HG03066 (cell line): ENCODE results near the gene UGT1A4.
"Not testable (repeated sequence)": the region's sequence is repeated elsewhere in the genome, so short reads cannot be mapped to it uniquely, and the experiment has no call there.

Experiments
- ATAC-seq: cut with Tn5 transposase; IDR thresholded peaks from one replicate; pipeline ENCODE4 v1.9.1; 2021; ENCODE audit warnings: low read depth; ENCODE audit not compliant: unreplicated experiment

UGT1A4 gene

DNA sequence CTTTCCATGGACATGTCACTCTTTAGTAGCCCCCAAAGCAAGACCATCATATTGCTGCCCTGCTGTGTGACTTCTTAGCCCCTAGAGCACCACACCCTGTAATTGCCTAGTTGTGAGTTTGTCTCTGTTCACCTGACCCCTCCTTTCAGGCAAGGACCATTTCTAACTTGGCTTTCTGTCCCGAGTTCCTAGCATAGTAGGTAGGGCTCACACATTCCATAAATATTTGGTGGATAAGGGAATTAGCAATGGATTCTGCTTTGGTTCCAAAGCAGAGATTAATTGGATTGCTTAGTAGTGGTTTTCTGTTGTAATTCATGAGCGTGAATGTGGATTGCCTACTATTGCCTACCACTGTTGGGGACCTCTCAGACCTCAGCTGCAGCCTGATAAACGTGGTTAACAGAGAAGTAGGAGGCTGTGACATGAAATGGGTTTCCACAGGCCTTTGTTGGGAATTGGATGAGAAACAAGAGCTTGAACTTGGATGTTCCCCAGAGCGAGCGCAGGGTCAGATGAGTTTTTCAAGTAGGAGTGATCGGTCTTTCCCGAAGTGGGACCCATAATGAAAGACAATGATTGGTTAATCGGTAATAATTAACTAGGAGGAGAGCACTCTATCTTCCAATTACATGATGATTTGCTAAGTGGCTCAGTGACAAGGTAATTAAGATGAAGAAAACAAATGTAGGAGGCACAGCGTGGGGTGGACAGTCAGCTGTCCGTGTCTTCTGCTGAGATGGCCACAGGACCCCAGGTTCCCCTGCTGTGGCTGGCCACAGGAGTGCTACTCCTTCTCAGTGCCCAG lies 28.1 kb downstream of the UGT1A4 start:
- no peak for ATAC-seq

DNA sequence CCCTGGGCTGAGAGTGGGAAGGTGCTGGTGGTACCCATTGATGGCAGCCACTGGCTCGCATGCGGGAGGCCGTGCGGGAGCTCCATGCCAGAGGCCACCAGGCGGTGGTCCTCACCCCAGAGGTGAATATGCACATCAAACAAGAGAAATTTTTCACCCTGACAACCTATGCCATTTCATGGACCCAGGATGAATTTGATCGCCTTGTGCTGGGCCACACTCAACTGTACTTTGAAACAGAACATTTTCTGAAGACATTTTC lies 28.7 kb downstream of the UGT1A4 start:
- no peak for ATAC-seq

DNA sequence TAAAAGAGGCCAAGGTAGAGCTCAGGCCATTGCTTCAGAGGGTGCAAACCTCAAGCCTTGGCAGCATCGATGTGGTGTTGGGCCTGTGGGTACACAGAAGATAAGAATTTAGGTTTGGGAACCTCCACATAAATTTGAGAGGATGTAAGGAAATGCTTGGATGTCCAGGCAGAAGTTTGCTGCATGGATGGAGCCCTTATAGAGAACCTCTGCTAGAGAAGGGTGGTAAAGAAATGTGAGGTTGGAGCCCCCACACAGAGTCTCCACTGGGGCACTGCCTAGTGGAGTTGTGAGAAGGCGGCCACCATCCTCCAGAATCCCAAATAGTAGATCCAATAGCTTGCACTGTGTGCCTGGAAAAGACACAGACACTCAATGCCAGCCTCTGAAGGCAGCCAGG lies 32.2 kb downstream of the UGT1A4 start:
- ATAC-seq = not testable (repeated sequence)

DNA sequence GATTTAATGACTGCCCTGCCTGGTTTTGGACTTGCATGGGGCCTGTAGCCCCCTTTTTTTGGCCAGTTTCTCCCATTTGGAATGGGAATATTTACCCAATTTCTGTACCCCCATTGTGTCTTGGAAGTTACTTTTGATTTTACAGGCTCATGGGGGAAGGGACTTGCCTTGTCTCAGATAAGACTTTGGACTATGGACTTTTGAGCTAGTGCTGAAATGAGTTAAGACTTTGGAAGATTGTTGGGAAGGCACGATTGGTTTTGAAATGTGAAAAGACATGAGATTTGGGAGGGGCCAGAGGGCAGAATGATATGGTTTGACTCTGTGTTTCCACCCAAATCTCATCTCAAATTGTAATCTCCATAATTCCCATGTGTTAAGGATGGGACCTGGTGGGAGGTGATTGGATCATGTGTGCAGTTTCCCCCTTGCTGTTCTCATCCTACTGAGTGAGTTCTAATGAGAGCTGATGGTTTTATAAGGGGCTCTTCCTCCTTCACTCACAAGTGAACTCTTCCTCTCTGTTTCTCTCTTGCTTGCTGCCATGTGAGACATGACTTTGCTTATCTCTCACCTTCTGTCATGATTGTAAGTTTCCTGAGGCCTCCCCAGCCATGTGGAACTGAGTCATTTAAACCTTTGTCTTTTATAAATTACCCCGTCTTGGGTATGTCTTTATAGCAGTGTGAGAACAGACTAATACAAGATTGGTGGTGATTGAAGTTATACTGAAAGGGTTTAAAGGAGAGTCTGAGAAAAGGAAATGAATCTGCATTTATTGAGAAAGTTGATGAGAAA lies 32.9 kb downstream of the UGT1A4 start:
- not testable (repeated sequence) for ATAC-seq

DNA sequence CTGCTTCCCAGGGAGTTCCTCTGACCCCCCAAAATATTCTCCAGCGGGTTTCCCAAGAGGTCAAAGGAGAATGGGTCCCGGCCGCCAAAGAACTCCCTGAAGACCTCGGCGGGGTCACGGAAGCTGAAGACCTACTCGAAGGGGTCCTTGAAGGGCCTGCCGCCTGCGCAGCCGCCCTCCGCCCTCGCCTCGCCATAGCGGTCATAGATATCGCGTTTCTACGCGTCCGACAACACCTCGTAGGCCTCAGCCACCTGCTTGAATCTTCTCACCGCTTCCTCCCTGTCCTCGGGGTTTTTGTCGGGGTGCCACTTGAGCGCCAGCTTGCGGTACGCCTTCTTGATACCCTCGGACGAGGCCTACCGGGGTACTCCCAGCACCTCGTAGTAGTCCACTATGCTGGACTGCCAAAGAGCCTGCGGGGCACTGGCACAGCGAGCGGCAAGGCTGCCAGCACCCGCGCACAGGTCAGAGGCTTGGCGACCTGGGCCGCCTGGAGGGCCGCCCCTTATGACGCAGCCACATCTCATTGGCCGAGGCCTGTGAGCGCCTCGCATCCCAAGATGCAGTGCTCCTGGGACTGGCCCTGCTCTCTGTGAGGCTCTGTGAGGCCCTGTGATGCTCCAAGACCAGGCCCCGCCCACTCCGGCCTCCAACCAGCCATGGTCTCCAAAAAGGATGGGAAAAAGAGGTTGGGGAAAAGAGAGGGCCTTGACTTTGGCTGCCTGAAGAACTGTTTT lies 36.5 kb downstream of the UGT1A4 start:
- no peak for ATAC-seq

DNA sequence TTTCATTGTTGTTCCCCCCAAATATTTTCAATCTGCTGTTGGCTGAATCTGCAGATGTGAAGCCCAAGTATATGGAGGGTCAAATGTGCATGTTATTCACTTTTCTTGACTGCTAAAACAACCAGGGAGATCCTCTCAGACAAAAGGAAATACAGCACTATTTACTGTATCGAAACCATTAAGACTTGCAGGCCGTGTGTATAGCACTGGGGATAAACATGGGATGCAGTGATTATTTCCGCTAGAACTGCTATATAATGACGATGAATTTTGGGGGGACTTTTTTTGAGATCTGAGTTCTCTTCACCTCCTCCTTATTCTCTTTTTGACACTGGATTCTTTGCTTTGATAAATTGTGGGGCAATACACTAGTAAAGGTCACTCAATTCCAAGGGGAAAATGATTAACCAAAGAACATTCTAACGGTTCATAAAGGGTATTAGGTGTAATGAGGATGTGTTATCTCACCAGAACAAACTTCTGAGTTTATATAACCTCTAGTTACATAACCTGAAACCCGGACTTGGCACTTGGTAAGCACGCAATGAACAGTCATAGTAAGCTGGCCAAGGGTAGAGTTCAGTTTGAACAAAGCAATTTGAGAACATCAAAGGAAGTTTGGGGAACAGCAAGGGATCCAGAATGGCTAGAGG lies 38.0 kb downstream of the UGT1A4 start:
- ATAC-seq = no peak

DNA sequence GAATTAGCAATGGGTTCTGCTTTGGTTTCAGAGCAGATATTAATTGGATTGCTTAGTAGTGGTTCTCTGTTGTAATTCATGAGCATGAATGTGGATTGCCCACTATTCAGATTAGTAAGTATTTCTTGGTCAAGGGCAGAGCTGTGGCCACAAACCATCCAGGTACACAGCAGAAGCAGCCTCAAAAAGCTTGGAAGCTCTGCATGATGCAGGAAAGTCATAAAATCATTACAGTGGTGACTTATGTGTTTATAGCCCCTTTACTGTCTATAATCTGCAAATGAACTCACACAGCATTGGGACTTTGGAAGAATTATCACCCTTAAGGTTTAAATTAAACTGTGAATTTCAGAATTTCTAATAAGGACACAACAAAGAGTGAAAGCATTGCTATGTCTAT lies 39.6 kb downstream of the UGT1A4 start:
- ATAC-seq = no peak

DNA sequence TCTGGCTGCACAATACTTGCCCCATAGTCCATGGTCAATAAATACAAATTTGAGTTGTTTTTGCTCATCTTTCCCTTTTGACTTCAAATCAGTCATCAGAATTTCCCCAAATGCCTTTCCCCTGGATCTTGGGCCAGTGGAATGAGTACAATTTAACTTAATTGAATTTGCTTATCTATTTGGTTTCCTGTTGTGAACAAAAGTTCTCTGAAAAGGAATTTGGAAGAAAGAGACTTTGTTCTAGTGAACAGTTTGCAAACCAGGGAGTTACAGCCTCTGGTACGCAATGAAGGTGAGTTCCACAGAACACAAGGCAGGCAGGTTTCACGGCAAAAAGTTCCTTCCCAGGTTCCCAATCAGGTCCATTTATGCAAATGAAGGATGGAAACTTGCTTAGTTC lies 40.3 kb downstream of the UGT1A4 start:
- ATAC-seq = no peak

DNA sequence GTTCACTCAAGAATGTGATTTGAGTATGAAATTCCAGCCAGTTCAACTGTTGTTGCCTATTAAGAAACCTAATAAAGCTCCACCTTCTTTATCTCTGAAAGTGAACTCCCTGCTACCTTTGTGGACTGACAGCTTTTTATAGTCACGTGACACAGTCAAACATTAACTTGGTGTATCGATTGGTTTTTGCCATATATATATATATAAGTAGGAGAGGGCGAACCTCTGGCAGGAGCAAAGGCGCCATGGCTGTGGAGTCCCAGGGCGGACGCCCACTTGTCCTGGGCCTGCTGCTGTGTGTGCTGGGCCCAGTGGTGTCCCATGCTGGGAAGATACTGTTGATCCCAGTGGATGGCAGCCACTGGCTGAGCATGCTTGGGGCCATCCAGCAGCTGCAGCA lies 41.5 kb downstream of the UGT1A4 start, which contains the start of gene UGT1A1:
TSS of gene UGT1A1 (plus strand) at position 228 of the 400 bp plus-strand sequence. CDS start at position 246, 18 bp downstream.
- no peak for ATAC-seq

DNA sequence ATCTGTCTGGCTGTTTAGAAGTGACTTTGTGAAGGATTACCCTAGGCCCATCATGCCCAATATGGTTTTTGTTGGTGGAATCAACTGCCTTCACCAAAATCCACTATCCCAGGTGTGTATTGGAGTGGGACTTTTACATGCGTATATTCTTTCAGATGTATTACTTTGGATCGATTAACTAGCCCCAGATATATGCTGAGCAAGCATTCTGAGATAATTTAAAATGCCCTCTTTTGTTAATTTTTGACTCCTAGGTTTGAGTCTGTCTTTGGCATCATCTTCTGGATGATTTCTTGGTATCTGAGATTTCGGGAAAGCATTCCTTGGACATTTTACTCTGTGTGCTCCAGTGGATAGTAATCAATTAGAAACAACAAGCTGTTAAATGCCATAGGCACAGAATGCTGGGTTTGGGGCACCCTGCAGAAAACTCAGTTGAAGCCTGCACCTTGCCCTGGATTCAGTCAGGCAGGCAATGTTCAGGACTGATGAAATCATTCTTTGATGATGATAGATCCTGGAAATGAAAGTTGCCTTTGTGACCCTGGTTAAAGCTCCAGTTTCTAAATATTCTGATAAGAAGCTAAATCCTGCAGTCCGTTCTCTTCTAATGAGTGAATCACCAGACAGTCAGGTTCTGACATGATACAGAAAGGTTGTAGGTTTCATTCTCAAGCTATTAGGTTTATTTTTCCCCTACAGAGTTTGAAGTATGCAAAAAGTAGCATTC lies 42.7 kb downstream of the UGT1A4 start:
- no peak for ATAC-seq

DNA sequence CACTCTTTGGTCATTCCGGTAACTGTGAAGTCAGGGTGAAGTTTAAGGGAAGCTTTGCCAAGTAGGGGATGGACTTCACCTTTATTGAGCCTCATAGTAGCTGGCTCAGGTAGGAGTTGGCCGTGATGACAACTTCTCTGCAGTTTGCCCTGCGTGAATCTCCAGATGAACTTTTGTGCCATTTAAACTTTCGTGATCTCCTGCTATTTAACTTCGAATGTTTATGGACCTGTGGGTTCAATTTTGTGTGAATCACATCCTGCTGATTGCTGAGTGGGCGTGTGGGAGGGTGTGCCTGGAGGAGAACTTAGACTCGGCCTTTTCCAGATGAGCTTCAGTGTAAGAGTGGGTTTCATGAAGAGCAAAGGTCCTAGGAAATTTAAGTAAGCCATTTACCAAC lies 45.7 kb downstream of the UGT1A4 start:
- ATAC-seq = no peak

DNA sequence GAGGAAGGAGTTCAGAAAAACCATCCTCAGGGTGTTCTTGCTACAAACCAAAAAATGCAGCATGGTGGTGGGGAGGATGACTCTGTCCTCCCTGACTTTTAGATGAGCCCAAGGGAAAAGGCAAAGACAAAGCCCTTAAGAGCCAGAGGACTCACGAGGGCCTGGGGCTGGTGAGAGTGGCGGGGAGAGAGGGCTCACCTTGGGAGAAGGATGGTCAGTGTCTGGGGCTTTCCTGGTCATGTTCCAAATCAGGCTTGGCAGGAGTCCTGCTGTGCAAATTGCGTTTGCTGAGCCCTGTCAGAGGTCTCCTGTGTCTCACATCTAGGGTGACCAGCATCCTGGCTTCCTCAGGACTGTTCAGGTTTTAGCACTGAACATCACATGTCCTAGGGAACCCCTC lies 46.2 kb downstream of the UGT1A4 start:
- ATAC-seq = no peak

DNA sequence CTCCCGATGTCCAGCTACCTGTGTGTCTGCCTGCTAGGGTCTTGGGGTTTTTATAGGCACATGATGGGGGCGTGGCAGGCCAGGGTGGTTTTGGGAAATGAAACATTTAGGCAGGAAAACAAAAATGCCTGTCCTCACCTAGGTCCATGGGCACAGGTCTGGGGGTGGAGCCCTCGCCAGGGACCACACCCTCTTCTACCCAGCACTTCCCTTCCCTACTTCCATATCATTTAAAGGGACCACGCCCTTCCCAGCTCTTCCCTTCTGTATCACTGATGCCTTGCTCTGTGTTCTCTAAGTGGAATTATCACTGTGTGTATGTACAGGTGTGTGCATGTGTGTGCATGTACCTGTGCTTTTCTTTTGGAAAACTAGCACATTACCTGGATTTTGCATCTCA lies 47.9 kb downstream of the UGT1A4 start:
- no peak for ATAC-seq

DNA sequence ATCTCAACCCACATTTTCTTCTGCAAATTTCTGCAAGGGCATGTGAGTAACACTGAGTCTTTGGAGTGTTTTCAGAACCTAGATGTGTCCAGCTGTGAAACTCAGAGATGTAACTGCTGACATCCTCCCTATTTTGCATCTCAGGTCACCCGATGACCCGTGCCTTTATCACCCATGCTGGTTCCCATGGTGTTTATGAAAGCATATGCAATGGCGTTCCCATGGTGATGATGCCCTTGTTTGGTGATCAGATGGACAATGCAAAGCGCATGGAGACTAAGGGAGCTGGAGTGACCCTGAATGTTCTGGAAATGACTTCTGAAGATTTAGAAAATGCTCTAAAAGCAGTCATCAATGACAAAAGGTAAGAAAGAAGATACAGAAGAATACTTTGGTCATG lies 49.5 kb downstream of the UGT1A4 start:
- ATAC-seq = no peak

DNA sequence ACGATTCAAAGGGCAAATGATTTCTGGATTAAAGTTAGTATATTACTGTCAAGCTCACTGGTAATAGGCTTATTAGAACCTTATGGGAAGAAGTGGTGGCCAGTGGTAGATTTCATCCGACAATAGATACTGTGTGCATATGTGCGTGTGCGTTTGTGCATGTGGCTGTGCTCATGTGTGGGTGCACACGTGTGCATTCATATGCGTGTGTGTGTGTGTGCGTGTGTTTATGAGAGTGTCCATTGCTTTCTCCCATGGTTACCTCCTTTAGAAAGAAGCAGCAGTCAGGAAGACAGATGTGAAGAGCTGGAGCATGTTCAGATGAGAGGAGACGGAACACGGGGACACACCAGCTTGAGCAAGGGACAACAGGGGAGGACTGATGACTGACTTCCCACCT lies 50.7 kb downstream of the UGT1A4 start:
- no peak for ATAC-seq

DNA sequence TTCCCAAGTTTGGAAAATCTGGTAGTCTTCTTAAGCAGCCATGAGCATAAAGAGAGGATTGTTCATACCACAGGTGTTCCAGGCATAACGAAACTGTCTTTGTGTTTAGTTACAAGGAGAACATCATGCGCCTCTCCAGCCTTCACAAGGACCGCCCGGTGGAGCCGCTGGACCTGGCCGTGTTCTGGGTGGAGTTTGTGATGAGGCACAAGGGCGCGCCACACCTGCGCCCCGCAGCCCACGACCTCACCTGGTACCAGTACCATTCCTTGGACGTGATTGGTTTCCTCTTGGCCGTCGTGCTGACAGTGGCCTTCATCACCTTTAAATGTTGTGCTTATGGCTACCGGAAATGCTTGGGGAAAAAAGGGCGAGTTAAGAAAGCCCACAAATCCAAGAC lies 53.6 kb downstream of the UGT1A4 start:
- no peak for ATAC-seq

DNA sequence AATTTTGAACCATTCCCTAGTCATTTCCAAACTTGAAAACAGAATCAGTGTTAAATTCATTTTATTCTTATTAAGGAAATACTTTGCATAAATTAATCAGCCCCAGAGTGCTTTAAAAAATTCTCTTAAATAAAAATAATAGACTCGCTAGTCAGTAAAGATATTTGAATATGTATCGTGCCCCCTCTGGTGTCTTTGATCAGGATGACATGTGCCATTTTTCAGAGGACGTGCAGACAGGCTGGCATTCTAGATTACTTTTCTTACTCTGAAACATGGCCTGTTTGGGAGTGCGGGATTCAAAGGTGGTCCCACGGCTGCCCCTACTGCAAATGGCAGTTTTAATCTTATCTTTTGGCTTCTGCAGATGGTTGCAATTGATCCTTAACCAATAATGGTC lies 54.0 kb downstream of the UGT1A4 start:
- ATAC-seq = no peak

DNA sequence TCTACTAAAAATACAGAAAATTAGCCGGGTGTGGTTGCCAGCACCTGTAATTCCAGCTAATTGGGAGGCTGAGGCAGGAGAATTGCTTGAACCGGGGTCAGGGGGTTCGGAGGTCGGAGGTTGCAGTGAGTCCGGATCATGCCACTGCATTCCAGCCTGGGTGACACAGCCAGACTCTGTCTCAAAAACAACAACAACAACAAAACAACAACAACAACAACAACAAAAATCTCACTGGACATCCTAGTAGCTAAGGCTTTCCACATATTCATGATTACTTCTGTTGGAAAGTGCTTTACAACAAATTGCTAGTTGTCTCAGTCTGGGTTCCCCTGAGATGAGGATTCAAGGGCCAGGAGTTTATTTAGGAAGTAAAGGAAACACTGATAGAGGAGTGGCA lies 55.3 kb downstream of the UGT1A4 start:
- no peak for ATAC-seq

DNA sequence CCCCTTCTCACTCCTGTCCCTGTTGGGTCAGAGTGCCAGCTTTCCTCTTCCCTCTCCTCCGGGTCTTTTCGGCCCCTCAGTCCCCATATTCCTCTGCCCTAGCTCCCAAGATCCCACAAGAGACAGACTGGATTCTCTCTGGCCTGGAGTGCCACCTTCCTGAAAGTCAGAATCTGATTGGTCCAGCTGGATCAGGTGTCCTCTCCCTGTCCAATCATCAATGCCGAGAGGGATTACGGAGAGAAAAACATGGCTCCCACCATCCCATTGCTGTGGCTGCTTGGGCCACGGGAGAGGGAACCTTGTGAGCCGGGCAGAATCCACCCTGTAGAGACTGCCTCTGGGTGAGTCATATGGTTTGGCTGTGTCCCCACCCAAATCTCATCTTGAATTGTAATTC lies 56.9 kb downstream of the UGT1A4 start:
- no peak for ATAC-seq

DNA sequence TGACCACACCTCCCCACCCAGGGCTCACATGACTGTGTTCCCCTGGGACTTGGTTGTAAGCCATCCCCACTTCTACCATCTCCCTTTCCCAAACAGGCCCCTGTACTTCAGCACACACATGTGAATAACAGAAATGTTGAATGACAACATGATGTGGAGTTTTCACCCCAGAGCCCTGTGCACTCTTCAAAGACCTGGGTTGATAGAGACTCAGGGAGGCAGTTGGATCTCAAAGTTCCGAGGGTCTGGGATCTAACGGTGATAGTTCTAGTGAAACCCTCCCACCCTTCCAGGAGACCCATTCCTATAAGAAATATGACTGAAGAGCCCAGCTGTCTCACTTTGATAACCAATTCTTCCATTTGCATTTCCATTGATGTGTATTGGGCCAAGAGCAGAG lies 59.5 kb downstream of the UGT1A4 start, which contains the start of gene MROH2A:
TSS of gene MROH2A (plus strand) at position 301 of the 400 bp plus-strand sequence. CDS start 1,029 bp downstream, outside the sequence.
- no peak for ATAC-seq
